SK-MEL-5 (cell line): ENCODE data around the gene REXO4. TPM values are rescaled to one million over a fixed set of nuclear protein-coding genes. Genes with fewer than 3 reads are reported as not detected.

ENCODE experiments used
- DNase-seq: peaks from one replicate; pipeline ENCODE4 v3.0.0-alpha.2; 2016; ENCODE audit warnings: low read depth, low spot score
- in situ Hi-C: cut with HindIII; loops from 2 replicates; pipeline ENCODE4 v1.10.0; 2016; ENCODE audit warnings: low sequenced_read_pairs, high pct_unique_total_duplicates, low pct_unique_long_range_greater_than_20kb
- total RNA-seq: library from RNA; depleted of rRNA; stranded (reverse); fragments of >200 nt; shearing (Covaris generic); gene quantifications from 2 replicates; pipeline ENCODE4 v1.2.3, GENCODE V29; 2014; rRNA removed

The REXO4 gene
- total RNA-seq, 1 experiment from 2014 or later = 29.2 TPM

DNA sequence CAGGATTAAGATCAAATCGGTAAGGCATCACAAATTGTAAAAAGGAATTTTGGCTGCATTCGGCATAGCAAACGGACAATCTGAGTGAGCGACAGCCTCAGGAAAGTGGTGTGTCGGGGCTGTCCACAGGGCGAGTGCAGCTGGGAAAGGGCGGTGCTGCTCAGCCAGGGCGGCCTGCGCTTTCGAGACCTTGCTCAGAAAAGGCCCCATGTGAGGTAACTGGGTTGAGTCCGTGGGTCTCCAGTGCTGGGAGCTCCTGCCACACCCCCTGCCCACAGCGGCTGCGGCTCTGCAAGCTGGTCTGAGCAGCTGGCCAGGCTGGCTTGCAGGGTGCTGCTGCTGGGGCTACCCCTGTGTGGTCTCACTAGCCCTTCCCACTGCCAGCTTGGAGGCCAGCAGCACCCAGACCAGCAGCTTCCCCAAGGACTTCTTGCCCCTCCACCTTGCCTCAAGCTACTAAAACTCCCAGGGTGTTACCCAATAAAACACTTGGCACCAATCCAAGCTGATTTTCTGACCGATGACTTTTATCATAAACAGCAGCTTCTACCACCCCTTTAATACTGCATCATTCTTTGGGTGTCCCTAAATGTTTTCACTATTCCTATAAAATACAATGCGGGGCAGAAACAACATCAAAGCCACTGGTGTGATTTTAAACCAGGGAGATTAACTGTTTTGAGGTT lies 55.3 kb downstream of the REXO4 start:
- in situ Hi-C loops = no loop called here
- DNase-seq = no peak

DNA sequence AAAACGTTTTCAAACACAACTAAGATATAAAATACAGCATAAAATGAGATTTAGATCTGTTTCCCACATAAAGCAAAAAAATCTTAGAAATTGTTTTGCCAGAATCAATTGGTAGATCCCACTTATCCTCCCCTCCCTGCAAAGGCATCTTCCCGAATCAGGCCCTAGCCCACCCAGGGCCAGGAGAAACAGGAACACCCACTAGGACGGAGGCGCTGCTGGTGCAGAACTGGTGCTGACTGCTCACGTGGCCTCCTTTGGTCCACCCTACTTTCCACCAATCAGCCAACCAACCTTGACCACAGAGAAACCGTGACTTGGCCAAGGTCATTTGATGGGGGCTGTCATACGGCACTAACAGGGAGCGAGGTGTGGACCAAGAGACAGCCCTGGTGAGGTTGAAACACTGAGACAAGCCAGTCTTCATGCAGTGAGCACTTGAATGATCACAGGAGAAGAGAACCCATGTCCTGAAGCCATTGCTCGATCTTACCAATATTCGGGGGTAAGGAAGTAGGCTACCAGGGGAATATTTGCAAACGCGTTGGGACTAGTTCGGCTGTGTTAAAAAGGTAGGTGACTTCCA lies 56.2 kb downstream of the REXO4 start:
- no peak for DNase-seq
- in situ Hi-C loops = no loop called here

DNA sequence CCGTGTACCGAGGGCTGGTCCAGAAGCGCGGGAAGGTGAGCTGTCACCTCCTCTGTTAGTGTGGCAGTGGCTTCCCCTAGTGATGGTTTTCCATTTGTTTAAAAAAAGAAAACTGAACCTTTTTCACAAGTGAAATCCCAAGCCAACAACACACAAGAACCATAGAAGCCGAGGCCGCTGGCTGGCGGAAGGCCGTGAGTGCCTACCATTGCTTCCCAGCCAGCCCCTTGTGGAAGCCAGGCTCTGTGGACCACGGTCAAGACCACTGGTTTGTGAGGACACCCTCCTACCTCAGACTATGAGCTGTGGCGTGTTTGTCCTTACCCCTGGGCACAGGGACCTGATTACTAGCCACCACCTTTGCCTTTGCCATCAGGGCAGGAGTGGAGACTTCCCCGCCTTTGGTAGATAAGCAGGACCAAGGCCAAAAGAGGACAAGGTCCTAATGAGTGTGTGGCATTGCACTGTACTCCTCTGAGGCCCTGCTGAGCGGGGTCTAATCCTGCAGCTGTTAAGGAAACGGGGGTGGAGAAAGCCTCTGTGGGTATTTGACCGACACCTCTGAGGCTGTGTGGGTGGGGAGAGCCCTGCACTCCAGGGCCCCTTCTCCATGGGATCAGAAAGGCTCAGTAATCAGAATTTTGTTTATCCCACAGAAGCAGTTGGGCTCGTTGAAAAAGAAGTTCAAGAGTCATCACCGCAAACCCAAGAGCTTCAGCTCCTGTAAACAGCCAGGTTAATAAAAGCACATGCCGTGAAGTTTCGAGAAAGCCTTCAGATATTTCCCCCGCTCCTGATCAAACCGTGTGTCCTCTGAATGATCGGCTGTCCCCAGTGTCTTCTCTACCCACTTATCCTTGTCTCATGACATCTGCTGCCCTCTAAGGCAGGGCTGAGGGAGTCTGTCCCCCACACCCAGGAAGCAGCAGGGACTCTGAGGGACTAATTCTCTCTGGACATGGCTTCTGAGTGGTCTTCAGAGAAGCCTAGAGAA lies 57.1 kb downstream of the REXO4 start:
- DNase-seq = no peak
- in situ Hi-C loops = no loop called here

DNA sequence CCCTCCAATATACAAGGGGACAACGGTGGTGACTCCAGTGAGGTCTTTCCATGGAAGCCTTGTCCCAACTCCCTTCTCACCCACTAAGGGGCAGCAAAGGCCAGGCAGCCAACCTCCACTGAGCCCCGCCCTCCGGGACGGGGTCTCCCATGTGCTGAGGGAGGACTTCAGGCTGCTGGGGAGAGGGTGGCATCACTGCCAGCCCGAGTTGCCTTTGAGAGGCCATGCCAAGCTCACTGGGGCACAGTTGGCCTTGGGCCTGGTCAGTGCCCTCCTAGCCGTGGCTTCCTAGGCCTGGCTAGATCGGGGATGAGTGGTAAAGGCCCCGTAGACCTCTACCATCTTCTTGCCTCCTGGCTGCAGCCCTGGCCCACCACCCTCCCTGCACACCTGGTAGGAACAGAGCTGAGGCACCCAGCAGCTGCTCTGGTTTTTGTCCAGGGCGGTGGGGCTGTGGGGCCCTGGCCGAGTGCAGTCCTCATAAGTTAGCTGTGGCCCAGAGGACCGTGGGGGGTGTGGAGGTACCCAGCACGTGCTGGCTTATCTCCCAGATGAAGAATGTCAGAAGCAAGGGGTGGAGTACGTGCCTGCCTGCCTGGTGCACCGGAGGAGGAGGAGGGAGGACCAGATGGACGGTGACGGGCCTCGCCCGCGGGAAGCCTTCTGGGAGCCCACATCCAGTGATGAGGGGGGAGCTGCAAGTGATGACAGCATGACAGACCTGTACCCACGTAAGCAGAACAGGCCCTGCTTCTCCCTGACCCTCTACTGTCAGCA lies 58.2 kb downstream of the REXO4 start:
- DNase-seq = peak; percentile 66
- in situ Hi-C loops = no loop called here

DNA sequence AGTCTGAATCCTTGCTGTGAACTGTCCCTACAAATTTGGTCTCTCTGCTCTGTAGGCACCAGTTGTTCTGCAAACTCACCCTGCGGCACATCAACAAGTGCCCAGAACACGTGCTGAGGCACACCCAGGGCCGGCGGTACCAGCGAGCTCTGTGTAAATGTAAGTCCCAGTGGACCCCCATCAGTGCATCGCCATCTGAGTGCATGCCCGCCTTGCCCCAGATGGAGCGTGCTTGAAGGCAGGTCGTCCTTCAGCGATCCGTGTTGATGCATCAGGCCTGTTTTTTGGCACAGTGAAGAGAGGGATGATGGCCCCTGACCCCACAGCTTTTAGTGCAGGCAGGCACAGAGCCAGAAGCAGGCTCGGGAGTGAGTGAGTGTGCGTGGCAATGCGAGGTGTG lies 60.2 kb downstream of the REXO4 start:
- no peak for DNase-seq
- in situ Hi-C loops = no loop called here

DNA sequence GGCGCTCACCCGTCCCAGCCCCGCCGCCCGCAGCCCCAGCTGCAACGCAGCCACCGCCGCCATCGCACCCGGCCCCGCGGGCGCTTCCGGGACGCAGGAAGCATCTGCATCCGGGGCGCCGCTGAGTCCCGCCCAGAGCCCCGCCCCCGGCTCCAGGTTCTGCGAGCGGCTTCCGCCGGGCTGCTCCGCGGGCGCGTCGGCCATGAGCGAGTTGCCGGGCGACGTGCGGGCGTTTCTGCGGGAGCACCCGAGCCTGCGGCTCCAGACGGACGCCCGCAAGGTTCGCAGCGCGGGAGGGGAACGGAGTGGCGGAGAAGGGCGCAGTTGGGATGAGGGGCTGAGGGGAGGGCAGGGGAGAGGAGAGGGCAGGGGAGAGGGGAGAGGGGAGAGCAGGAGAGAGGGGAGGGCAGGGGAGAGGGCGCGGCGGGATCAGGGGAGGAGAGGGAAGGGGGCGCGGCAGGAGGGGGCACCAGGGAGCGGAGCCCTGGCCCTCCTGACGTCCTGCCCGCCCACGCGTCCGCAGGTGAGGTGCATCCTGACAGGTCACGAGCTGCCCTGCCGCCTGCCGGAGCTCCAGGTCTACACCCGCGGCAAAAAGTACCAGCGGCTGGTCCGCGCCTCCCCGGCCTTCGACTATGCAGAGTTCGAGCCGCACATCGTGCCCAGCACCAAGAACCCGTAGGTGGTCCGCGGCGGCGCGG lies 61.3 kb downstream of the REXO4 start, which contains the start of the genes SURF1 and SURF2:
TSS of gene SURF1 (minus strand) at position 97 of the 701 bp plus-strand sequence. CDS start at position 63, 34 bp downstream.
TSS of gene SURF2 (plus strand) at position 160 of the 701 bp plus-strand sequence. CDS start at position 203, 43 bp downstream.
- in situ Hi-C loops = no loop called here
- peak; percentile 83 for DNase-seq

Other genes with a start within 250 kb of the REXO4 start
- gene OBP2B, start 208.8 kb downstream of the REXO4 start, total RNA-seq = not detected in 2 replicates
- gene ABO, start 142.8 kb downstream of the REXO4 start, total RNA-seq = not detected in 2 replicates
- 28.7 and 32.3 TPM in 2 replicates for gene SURF6, start 81.8 kb downstream of the REXO4 start, total RNA-seq
- gene MED22, start 69.9 kb downstream of the REXO4 start, total RNA-seq = 19.3 and 20.5 TPM in 2 replicates
- 2,381 and 2,529 TPM in 2 replicates for gene RPL7A, start 69.8 kb downstream of the REXO4 start, total RNA-seq
- gene SURF1, start 61.5 kb downstream of the REXO4 start, total RNA-seq = 50.3 and 64.2 TPM in 2 replicates
- 35.8 and 39.3 TPM in 2 replicates for gene SURF2, start 61.5 kb downstream of the REXO4 start, total RNA-seq
- 469 and 490 TPM in 2 replicates for gene SURF4, start 42.0 kb downstream of the REXO4 start, total RNA-seq
- 1.4 and 1.7 TPM in 2 replicates for gene STKLD1, start 41.6 kb downstream of the REXO4 start, total RNA-seq
- 0.67 and 1.7 TPM in 2 replicates for gene ADAMTS13, start 4.4 kb upstream of the REXO4 start, total RNA-seq
- 2.9 and 3.6 TPM in 2 replicates for gene CACFD1, start 42.0 kb upstream of the REXO4 start, total RNA-seq
- 5.0 and 7.1 TPM in 2 replicates for gene SLC2A6, start 61.1 kb upstream of the REXO4 start, total RNA-seq
- not detected in 2 replicates for gene MYMK, start 106.9 kb upstream of the REXO4 start, total RNA-seq
- 0.83 and 1.1 TPM in 2 replicates for gene ADAMTSL2, start 116.7 kb upstream of the REXO4 start, total RNA-seq
- not detected in 2 replicates for gene FAM163B, start 191.4 kb upstream of the REXO4 start, total RNA-seq
- not detected in 2 replicates for gene DBH, start 218.4 kb upstream of the REXO4 start, total RNA-seq